HCT116 (cell line): Measurements from ENCODE around the gene GAP43.

Source experiments
- EZH2 ChIP-seq: fragments of 200-600 bp; sonication (generic); IDR thresholded peaks from 2 replicates; pipeline ENCODE4 v1.6.1; 2017; ENCODE audit warnings: antibody characterized with exemption, mixed run types
- POLR2A ChIP-seq: IDR thresholded peaks from 2 replicates; pipeline ENCODE4 v1.7.0; 2011; ENCODE audit warnings: borderline replicate concordance; ENCODE audit not compliant: insufficient read depth, insufficient read length; ENCODE audit errors: extremely low read depth
- POLR2AphosphoS5 ChIP-seq: IDR thresholded peaks from 2 replicates; pipeline ENCODE4 v1.6.1; 2011; ENCODE audit warnings: mild to moderate bottlenecking, low read depth, low read length, moderate library complexity
- ZFX ChIP-seq: fragments of 450-650 bp; IDR thresholded peaks from 2 replicates; pipeline ENCODE4 v1.6.1; 2017
- TF ChIP-seq, protein P1 (sequence below), 3 experiments: fragments of 200-600 bp in 1 of 3; sonication (generic) in 1 of 3; IDR thresholded peaks in 2 of 3; conservative IDR thresholded peaks in 1 of 3; 2 replicates each; pipeline ENCODE4 v1.5.1; 2012 to 2017; ENCODE audit warnings: low read depth in 2 of 3, low read length in 2 of 3, antibody characterized with exemption in 1 of 3, borderline replicate concordance in 1 of 3, control low read depth in 1 of 3, mild to moderate bottlenecking in 1 of 3, mixed read lengths in 1 of 3, mixed run types in 1 of 3, moderate library complexity in 1 of 3; ENCODE audit not compliant: insufficient read depth in 1 of 3

DNA sequence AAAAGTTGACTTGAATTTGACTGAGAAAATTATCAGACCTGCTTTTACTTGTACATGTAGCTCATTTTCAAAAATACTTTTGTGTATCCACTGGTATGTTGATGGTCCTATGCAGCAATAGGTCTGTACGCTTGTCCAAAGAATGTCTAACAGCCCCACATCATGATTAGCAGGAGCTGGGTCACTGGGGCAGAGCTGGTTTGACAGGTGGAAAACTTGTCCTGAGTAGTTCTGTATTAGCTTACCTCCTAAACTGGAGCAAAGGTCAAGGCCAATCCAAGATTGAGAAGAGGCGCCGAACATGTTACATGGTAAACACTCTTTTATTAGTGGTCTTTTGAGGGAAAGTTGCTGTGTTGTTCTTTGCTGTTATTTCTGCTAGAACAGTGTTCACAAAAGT is 50.6 kb downstream of the GAP43 start:
- TF ChIP-seq POLR2AphosphoS5 (no peak), EZH2 (no peak), POLR2A (no peak), ZFX (no peak)
- TF ChIP-seq, protein P1, sequence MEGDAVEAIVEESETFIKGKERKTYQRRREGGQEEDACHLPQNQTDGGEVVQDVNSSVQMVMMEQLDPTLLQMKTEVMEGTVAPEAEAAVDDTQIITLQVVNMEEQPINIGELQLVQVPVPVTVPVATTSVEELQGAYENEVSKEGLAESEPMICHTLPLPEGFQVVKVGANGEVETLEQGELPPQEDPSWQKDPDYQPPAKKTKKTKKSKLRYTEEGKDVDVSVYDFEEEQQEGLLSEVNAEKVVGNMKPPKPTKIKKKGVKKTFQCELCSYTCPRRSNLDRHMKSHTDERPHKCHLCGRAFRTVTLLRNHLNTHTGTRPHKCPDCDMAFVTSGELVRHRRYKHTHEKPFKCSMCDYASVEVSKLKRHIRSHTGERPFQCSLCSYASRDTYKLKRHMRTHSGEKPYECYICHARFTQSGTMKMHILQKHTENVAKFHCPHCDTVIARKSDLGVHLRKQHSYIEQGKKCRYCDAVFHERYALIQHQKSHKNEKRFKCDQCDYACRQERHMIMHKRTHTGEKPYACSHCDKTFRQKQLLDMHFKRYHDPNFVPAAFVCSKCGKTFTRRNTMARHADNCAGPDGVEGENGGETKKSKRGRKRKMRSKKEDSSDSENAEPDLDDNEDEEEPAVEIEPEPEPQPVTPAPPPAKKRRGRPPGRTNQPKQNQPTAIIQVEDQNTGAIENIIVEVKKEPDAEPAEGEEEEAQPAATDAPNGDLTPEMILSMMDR (IDR thresholded peaks at IDR 0.05 in 2 of 3, conservative IDR thresholded peaks at IDR 0.05 in 1 of 3; ENCODE audit: borderline replicate concordance in 1 of 3, insufficient read depth in 1 of 3, low read depth in 2 of 3, low read length in 2 of 3), result no peak
